ENCODE results near the gene RIPPLY3. TPM values are rescaled to one million over a fixed set of nuclear protein-coding genes. Genes with fewer than 3 reads are reported as not detected.
"Not testable (repeated sequence)": the region's sequence is repeated elsewhere in the genome, so short reads cannot be mapped to it uniquely, and the experiment has no call there.

Gene RIPPLY3
- total RNA-seq, 1 donor from 2014 or later: not detected

GRCh38 chr21:36985751-36986594 is 20.5 kb upstream of the RIPPLY3 start:
- Histone ChIP-seq H3K4me3 (no peak overlapping the region), H3K36me3 (no peaks in the 10 kb centered on the region), H3K9me3 (no peaks in the 10 kb centered on the region), H3K27ac (no peak overlapping the region), H3K27me3 (no peaks in the 10 kb centered on the region), H3K4me1 (peaks cover 0 to 4% of the 10 kb centered on the region in 2 donors)
- no peak for TF ChIP-seq CTCF (IDR thresholded peaks at IDR 0.05)
- no peak for DNase-seq (ENCODE audit: low spot score in 2 of 2)
- intact Hi-C loops (cut with DNase I): loop anchor here (10.0 kb wide), 1 partner anchor 831 kb away; the partner anchor contains the start of gene DOP1B

- H3K27ac ChIP-seq: no peak overlapping the region
- H3K4me1 ChIP-seq: peaks cover 0 to 3% of the 10 kb centered on the region in 2 donors
- DNase-seq (ENCODE audit: low spot score in 2 of 2): no peak
- no peak for TF ChIP-seq CTCF (IDR thresholded peaks at IDR 0.05)
- no peaks in the 10 kb centered on the region for H3K9me3 ChIP-seq
- H3K4me3 ChIP-seq: no peak overlapping the region
- H3K36me3 ChIP-seq: no peaks in the 10 kb centered on the region
- intact Hi-C loops (cut with DNase I): loop anchor here (10.0 kb wide), 1 partner anchor 833 kb away; the partner anchor contains the start of gene DOP1B
- H3K27me3 ChIP-seq: no peaks in the 10 kb centered on the region
Measured at GRCh38 chr21:36987845-36988244, 18.7 kb upstream of the RIPPLY3 start.

GRCh38 chr21:36988536-36988935 is 18.0 kb upstream of the RIPPLY3 start:
- Histone ChIP-seq H3K36me3 (no peaks in the 10 kb centered on the region), H3K9me3 (no peaks in the 10 kb centered on the region), H3K27me3 (no peaks in the 10 kb centered on the region), H3K27ac (no peak overlapping the region), H3K4me1 (peaks cover 0 to 3% of the 10 kb centered on the region in 2 donors), H3K4me3 (no peak overlapping the region)
- intact Hi-C loops (cut with DNase I): loop anchor here (10.0 kb wide), 1 partner anchor 834 kb away; the partner anchor contains the start of gene DOP1B
- DNase-seq (ENCODE audit: low spot score in 2 of 2): no peak
- TF ChIP-seq CTCF (IDR thresholded peaks at IDR 0.05): no peak

GRCh38 chr21:36989199-36989698 is 17.3 kb upstream of the RIPPLY3 start:
- peak overlapping the region; percentile 61 to 80 for H3K4me3 ChIP-seq
- H3K27ac ChIP-seq: peak overlapping the region; percentile 93
- not testable (repeated sequence) for H3K27me3 ChIP-seq; H3K36me3 ChIP-seq; H3K9me3 ChIP-seq; DNase-seq (ENCODE audit: low spot score in 2 of 2); H3K4me1 ChIP-seq
- intact Hi-C loops (cut with DNase I): loop anchor here (1.0 to 10.0 kb wide), 3 partner anchors 8 to 834 kb away; partner anchors contain the start of genes DOP1B and HLCS

GRCh38 chr21:36989699-36990507 is 16.6 kb upstream of the RIPPLY3 start:
- no peaks in the 10 kb centered on the region for H3K27me3 ChIP-seq
- H3K4me3 ChIP-seq: peak overlapping the region; percentile 61 to 80
- H3K36me3 ChIP-seq: no peaks in the 10 kb centered on the region
- intact Hi-C loops (cut with DNase I): loop anchor here (1.0 to 10.0 kb wide), 6 partner anchors 9 to 835 kb away; partner anchors contain the start of genes DOP1B and HLCS
- peak; percentile 71 to 95 (median 85) for TF ChIP-seq CTCF (IDR thresholded peaks at IDR 0.05)
- peaks cover 0 to 3% of the 10 kb centered on the region in 2 donors for H3K4me1 ChIP-seq
- H3K9me3 ChIP-seq: no peaks in the 10 kb centered on the region
- DNase-seq (ENCODE audit: low spot score in 2 of 2): peak; percentile 63 to 95
- H3K27ac ChIP-seq: peak overlapping the region; percentile 93

Data from ascending aorta (tissue), 2 donors.